ENCODE results near the gene HDAC4. TPM values are rescaled to one million over a fixed set of nuclear protein-coding genes. Genes with fewer than 3 reads are reported as not detected.

Gene HDAC4
- total RNA-seq, 2 donors from 2014 or later, result 9.3 to 139 TPM

GRCh38 chr2:239124152-239124899 is 276.5 kb downstream of the HDAC4 start:
- H3K27me3 ChIP-seq, result no peaks in the 10 kb centered on the region
- WGBS, 2 donors, result 92 to 97% methylated on average over 48 of the region's 48 CpGs
- H3K27ac ChIP-seq, result no peak overlapping the region
- no peaks in the 10 kb centered on the region for H3K9me3 ChIP-seq
- no peak overlapping the region for H3K4me3 ChIP-seq
- no peaks in the 10 kb centered on the region for H3K4me1 ChIP-seq
- peaks cover 0 to 20% of the 10 kb centered on the region in 2 donors for H3K36me3 ChIP-seq (replicated peaks in 1 of 2; ENCODE audit: insufficient read depth in 1 of 2, low read depth in 2 of 2)
- intact Hi-C loops (cut with DNase I), result no loop called here
- TF ChIP-seq POLR2A (IDR thresholded peaks at IDR 0.05), result no peak
- TF ChIP-seq CTCF (IDR thresholded peaks at IDR 0.05), result no peak
- no peak for ATAC-seq
- DNase-seq, result no peak

- Histone ChIP-seq H3K36me3 (replicated peaks in 1 of 2; ENCODE audit: insufficient read depth in 1 of 2, low read depth in 2 of 2) (peaks cover 0 to 20% of the 10 kb centered on the region in 2 donors), H3K9me3 (no peaks in the 10 kb centered on the region), H3K4me3 (no peak overlapping the region), H3K27ac (no peak overlapping the region), H3K4me1 (no peaks in the 10 kb centered on the region), H3K27me3 (no peaks in the 10 kb centered on the region)
- WGBS, 2 donors, result 77 to 84% methylated on average over 9 to 20 of the region's 20 CpGs
- intact Hi-C loops (cut with DNase I), result no loop called here
- DNase-seq (no peak), ATAC-seq (no peak)
- no peak for TF ChIP-seq POLR2A (IDR thresholded peaks at IDR 0.05)
- TF ChIP-seq CTCF (IDR thresholded peaks at IDR 0.05), result no peak
Measured at GRCh38 chr2:239122421-239123110, 278.3 kb downstream of the HDAC4 start.

GRCh38 chr2:239121600-239122012 is 279.2 kb downstream of the HDAC4 start:
- Histone ChIP-seq H3K27ac (no peak overlapping the region), H3K36me3 (replicated peaks in 1 of 2; ENCODE audit: insufficient read depth in 1 of 2, low read depth in 2 of 2) (peaks cover 0 to 20% of the 10 kb centered on the region in 2 donors), H3K4me3 (no peak overlapping the region), H3K4me1 (no peaks in the 10 kb centered on the region), H3K27me3 (no peaks in the 10 kb centered on the region), H3K9me3 (no peaks in the 10 kb centered on the region)
- WGBS, 2 donors, result 81 to 89% methylated on average over 10 to 16 of the region's 16 CpGs
- DNase-seq (no peak), ATAC-seq (no peak)
- intact Hi-C loops (cut with DNase I), result no loop called here
- TF ChIP-seq POLR2A (IDR thresholded peaks at IDR 0.05), result no peak
- TF ChIP-seq CTCF (IDR thresholded peaks at IDR 0.05), result no peak

- H3K27ac ChIP-seq, result no peak overlapping the region
Measured at GRCh38 chr2:239120664-239121063, 280.2 kb downstream of the HDAC4 start.

More at GRCh38 chr2:239120664-239121063, 280.2 kb downstream of the HDAC4 start:
- DNase-seq (no peak), ATAC-seq (no peak)
- Histone ChIP-seq H3K9me3 (no peaks in the 10 kb centered on the region), H3K4me3 (no peak overlapping the region), H3K27me3 (no peaks in the 10 kb centered on the region), H3K36me3 (replicated peaks in 1 of 2; ENCODE audit: insufficient read depth in 1 of 2, low read depth in 2 of 2) (peaks cover 0 to 13% of the 10 kb centered on the region in 2 donors), H3K4me1 (no peaks in the 10 kb centered on the region)
- 79 to 85% methylated on average over 4 of the region's 4 CpGs for WGBS, 2 donors
- TF ChIP-seq CTCF (IDR thresholded peaks at IDR 0.05) (no peak), POLR2A (IDR thresholded peaks at IDR 0.05) (no peak)
- intact Hi-C loops (cut with DNase I), result no loop called here
